Activated T-helper 1 cell treated with Interleukin-2 at 50 U/mL for 16 hours (primary cell): ENCODE data around the gene CTH.
"Not testable (repeated sequence)": the region's sequence is repeated elsewhere in the genome, so short reads cannot be mapped to it uniquely, and the experiment has no call there.

ENCODE experiments used
- DNase-seq: peaks from one replicate; pipeline ENCODE4 v3.0.0-alpha.2; 2020; ENCODE audit warnings: low read depth

CTH gene

GRCh38 chr1:70409136-70409535 lies 1.9 kb upstream of the CTH start:
- no peak for DNase-seq

- DNase-seq: no peak
Observed at GRCh38 chr1:70411360-70411844, 334 bp downstream of the CTH start.

GRCh38 chr1:70415882-70416281 lies 4.8 kb downstream of the CTH start:
- no peak for DNase-seq

- not testable (repeated sequence) for DNase-seq
Observed at GRCh38 chr1:70418973-70419734, 8.1 kb downstream of the CTH start.

- no peak for DNase-seq
Observed at GRCh38 chr1:70420320-70420719, 9.3 kb downstream of the CTH start.

- no peak for DNase-seq
Observed at GRCh38 chr1:70426154-70427131, 15.4 kb downstream of the CTH start.

- no peak for DNase-seq
Observed at GRCh38 chr1:70427976-70428375, 16.9 kb downstream of the CTH start.

- DNase-seq: no peak
Observed at GRCh38 chr1:70429219-70429618, 18.2 kb downstream of the CTH start.

- DNase-seq: no peak
Observed at GRCh38 chr1:70429757-70430156, 18.7 kb downstream of the CTH start.

- DNase-seq: no peak
Observed at GRCh38 chr1:70431317-70431716, 20.2 kb downstream of the CTH start.

GRCh38 chr1:70431874-70432273 lies 20.8 kb downstream of the CTH start:
- DNase-seq: no peak

- DNase-seq: no peak
Observed at GRCh38 chr1:70434253-70434859, 23.3 kb downstream of the CTH start.

GRCh38 chr1:70436622-70437251 lies 25.7 kb downstream of the CTH start:
- no peak for DNase-seq

GRCh38 chr1:70438529-70438928 lies 27.5 kb downstream of the CTH start:
- no peak for DNase-seq

GRCh38 chr1:70440642-70441391 lies 29.7 kb downstream of the CTH start:
- DNase-seq: no peak

GRCh38 chr1:70441392-70442035 lies 30.4 kb downstream of the CTH start:
- DNase-seq: no peak

GRCh38 chr1:70442490-70442889 lies 31.4 kb downstream of the CTH start:
- DNase-seq: no peak

GRCh38 chr1:70443739-70444138 lies 32.7 kb downstream of the CTH start:
- DNase-seq: no peak

GRCh38 chr1:70449049-70449448 lies 38.0 kb downstream of the CTH start:
- no peak for DNase-seq

GRCh38 chr1:70452164-70452939 lies 41.3 kb downstream of the CTH start:
- not testable (repeated sequence) for DNase-seq
